ENCODE data around the gene FOXL3. TPM values are rescaled to one million over a fixed set of nuclear protein-coding genes. Genes with fewer than 3 reads are reported as not detected.

Gene FOXL3
- total RNA-seq, 4 donors from 2014 or later, result not detected

DNA sequence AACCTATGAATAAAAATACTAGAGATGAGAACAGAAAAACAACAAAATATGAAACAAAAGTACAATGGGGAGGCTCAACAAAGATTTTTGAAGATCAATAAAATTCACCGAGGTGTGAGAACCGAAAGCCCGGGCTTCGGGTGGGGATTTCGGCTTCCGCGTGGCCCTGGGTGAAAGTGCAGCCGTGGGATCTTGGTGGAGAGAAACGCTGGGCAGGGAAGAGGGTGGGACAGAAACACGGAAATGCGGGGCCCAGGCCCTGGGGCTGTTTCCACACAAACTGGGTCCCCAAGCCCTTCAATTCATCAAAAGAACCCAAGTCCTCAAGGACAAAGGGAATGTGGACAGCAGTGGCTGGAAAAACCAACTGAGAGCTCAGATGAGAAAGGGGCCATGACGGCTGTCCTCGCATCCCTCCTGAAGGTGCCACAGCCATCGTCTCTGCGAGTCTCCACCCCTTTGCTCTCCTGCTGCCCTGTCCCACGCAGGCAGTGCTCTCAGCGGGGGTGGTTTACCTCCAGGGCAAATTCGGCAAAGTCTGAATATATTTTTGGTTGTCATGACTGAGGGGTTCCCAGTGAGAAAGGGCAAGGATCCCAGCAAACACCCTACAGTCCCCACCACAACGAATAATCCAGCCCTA, 19.7 kb downstream of the FOXL3 start:
- TF ChIP-seq, protein P1, sequence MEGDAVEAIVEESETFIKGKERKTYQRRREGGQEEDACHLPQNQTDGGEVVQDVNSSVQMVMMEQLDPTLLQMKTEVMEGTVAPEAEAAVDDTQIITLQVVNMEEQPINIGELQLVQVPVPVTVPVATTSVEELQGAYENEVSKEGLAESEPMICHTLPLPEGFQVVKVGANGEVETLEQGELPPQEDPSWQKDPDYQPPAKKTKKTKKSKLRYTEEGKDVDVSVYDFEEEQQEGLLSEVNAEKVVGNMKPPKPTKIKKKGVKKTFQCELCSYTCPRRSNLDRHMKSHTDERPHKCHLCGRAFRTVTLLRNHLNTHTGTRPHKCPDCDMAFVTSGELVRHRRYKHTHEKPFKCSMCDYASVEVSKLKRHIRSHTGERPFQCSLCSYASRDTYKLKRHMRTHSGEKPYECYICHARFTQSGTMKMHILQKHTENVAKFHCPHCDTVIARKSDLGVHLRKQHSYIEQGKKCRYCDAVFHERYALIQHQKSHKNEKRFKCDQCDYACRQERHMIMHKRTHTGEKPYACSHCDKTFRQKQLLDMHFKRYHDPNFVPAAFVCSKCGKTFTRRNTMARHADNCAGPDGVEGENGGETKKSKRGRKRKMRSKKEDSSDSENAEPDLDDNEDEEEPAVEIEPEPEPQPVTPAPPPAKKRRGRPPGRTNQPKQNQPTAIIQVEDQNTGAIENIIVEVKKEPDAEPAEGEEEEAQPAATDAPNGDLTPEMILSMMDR (IDR thresholded peaks at IDR 0.05), result no peak
- TF ChIP-seq POLR2A (IDR thresholded peaks at IDR 0.05) (no peak), EP300 (IDR thresholded peaks at IDR 0.05) (no peak)
- peaks cover 0 to 20% (median 0%) of the 10 kb centered on the region in 4 donors for H3K9me3 ChIP-seq
- no peaks in the 10 kb centered on the region for H3K36me3 ChIP-seq
- 91% methylated on average over 19 of the region's 19 CpGs for WGBS, 2 donors
- no peak overlapping the region for H3K4me3 ChIP-seq
- DNase-seq (ENCODE audit: low spot score in 2 of 2), result no peak
- no peak overlapping the region for H3K27ac ChIP-seq
- H3K4me1 ChIP-seq, result no peaks in the 10 kb centered on the region
- peaks cover 0 to 36% of the 10 kb centered on the region in 2 donors for H3K27me3 ChIP-seq

DNA sequence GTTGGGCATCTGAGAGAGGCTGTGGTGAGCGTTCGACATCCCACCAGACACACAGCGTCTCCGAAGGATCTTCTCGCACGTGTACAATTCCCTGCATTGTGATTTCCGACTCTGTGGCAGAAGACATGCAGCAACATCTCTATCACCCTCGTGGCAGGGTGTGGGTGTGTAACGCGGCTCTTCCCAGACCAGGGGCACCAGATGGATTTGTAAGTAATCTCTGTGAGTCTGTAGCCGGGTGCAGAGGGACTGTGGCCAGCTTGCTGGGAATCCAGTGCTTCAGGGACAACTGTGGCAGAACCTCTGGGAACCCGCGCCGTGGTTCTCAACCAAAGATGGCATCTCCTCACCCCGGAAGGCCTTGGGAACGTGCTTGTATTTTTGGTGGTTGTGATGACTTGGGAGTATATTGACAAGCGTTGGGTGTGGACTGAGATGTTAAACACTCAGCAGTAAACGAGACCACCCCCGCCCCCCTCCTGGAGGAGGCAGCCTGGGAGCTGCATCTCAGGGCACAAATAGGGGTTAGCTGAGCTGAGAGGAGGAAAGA, 21.2 kb downstream of the FOXL3 start:
- Histone ChIP-seq H3K4me3 (no peak overlapping the region), H3K27ac (no peak overlapping the region), H3K9me3 (peaks cover 0 to 35% (median 0%) of the 10 kb centered on the region in 4 donors), H3K27me3 (peaks cover 0 to 32% of the 10 kb centered on the region in 2 donors), H3K4me1 (no peaks in the 10 kb centered on the region), H3K36me3 (no peaks in the 10 kb centered on the region)
- no peak for TF ChIP-seq POLR2A (IDR thresholded peaks at IDR 0.05)
- TF ChIP-seq EP300 (IDR thresholded peaks at IDR 0.05), result no peak
- TF ChIP-seq, protein P1 (IDR thresholded peaks at IDR 0.05), result no peak
- no peak for DNase-seq (ENCODE audit: low spot score in 2 of 2)
- 63 to 82% methylated on average over 10 to 19 of the region's 19 CpGs for WGBS, 2 donors

DNA sequence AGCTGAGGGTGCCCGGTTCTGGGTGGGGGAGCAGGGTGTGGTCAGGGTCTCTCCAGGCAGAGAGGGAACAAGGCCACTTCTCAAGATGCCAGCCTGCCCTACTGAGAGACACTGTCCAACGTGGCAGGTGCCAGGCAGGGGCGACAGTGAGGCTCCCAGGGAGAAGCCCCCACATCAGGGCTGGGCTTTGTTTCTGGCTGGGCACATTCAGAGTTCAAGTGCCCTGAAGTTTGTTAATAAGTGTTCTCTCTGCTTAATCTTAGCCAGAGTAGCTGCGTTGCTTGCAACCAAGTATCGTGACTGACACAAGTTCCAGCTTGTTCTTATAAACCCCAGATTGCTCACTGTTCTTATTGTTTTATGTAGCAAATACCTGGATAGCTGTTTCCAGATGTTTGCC, 21.8 kb downstream of the FOXL3 start:
- no peak for DNase-seq (ENCODE audit: low spot score in 2 of 2)
- no peak overlapping the region for H3K4me3 ChIP-seq
- H3K36me3 ChIP-seq, result no peaks in the 10 kb centered on the region
- H3K4me1 ChIP-seq, result no peaks in the 10 kb centered on the region
- H3K9me3 ChIP-seq, result peaks cover 0 to 40% (median 0%) of the 10 kb centered on the region in 4 donors
- TF ChIP-seq POLR2A (IDR thresholded peaks at IDR 0.05), result no peak
- TF ChIP-seq EP300 (IDR thresholded peaks at IDR 0.05), result no peak
- TF ChIP-seq, protein P1 (IDR thresholded peaks at IDR 0.05), result no peak
- WGBS, 2 donors, result 35 to 51% methylated on average over 5 of the region's 5 CpGs
- peaks cover 0 to 32% of the 10 kb centered on the region in 2 donors for H3K27me3 ChIP-seq
- no peak overlapping the region for H3K27ac ChIP-seq

DNA sequence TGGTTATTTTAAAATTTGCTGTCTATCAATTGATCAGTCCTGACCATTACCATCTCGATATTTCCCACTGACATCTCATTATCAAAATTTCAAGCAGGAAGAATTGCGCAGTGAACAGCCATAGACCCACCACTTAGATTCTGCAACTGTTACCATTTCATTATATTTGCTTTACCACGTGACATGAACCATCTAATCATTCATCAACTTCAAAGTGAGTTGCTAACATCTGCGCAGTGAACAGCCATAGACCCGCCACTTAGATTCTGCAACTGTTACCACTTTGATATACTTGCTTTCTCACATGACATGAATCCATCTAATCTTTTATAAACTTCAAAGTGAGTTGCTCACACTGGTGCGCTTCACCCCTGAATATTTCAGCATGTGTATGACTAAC, 22.5 kb downstream of the FOXL3 start:
- Histone ChIP-seq H3K36me3 (no peaks in the 10 kb centered on the region), H3K27me3 (peaks cover 0 to 32% of the 10 kb centered on the region in 2 donors), H3K4me3 (no peak overlapping the region), H3K4me1 (no peaks in the 10 kb centered on the region), H3K27ac (no peak overlapping the region), H3K9me3 (peaks cover 0 to 40% (median 0%) of the 10 kb centered on the region in 4 donors)
- WGBS, 2 donors, result 79 to 83% methylated on average over 6 of the region's 6 CpGs
- no peak for DNase-seq (ENCODE audit: low spot score in 2 of 2)
- TF ChIP-seq EP300 (IDR thresholded peaks at IDR 0.05) (no peak), POLR2A (IDR thresholded peaks at IDR 0.05) (no peak)
- TF ChIP-seq, protein P1 (IDR thresholded peaks at IDR 0.05), result no peak

DNA sequence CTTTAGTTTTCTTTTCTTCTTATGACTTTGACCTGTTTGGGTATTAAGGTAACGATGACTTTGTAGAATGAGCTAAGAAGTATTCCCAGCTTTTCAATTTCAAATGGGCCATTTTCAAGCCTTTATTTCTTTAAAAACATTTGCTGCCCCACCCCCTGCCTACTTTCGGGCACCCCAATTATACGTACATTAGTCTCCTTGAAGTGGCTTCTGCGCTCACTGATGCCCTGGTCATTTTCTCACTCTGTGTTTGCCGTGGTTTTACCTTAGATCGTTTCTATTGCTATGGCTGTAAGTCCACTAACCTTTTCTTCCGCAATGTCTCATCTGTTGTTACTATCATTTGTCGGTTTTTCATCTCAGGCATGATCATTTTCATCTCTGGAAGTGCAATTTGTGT, 24.9 kb downstream of the FOXL3 start:
- peaks cover 0 to 44% of the 10 kb centered on the region in 2 donors for H3K27me3 ChIP-seq
- no peak overlapping the region for H3K4me3 ChIP-seq
- no peaks in the 10 kb centered on the region for H3K36me3 ChIP-seq
- no peaks in the 10 kb centered on the region for H3K4me1 ChIP-seq
- peaks cover 0 to 27% (median 0%) of the 10 kb centered on the region in 4 donors for H3K9me3 ChIP-seq
- WGBS, 2 donors, result 90 to 94% methylated on average over 8 of the region's 8 CpGs
- no peak overlapping the region for H3K27ac ChIP-seq
- DNase-seq (ENCODE audit: low spot score in 2 of 2), result no peak
- no peak for TF ChIP-seq EP300 (IDR thresholded peaks at IDR 0.05)
- TF ChIP-seq POLR2A (IDR thresholded peaks at IDR 0.05), result no peak
- TF ChIP-seq, protein P1 (IDR thresholded peaks at IDR 0.05), result no peak
